Endothelial cell of umbilical vein (primary cell): ENCODE results near the gene PLCH1.

Source experiments
- EZH2 ChIP-seq: IDR thresholded peaks from 2 replicates; pipeline ENCODE4 v1.6.1; 2012; ENCODE audit warnings: borderline replicate concordance, low read depth, mild to moderate bottlenecking, moderate library complexity, low read length, inconsistent platforms; ENCODE audit not compliant: severe bottlenecking
- GATA2 ChIP-seq: IDR thresholded peaks from 2 replicates; pipeline ENCODE4 v1.7.0; 2011; ENCODE audit warnings: low read depth, mild to moderate bottlenecking, moderate library complexity, mixed read lengths, low read length; ENCODE audit not compliant: insufficient read length, insufficient read depth
- JUN ChIP-seq: IDR thresholded peaks from 2 replicates; pipeline ENCODE4 v1.6.1; 2011; ENCODE audit warnings: borderline replicate concordance, low read depth; ENCODE audit not compliant: insufficient read length, insufficient read depth
- MYC ChIP-seq: IDR thresholded peaks from one replicate; pipeline ENCODE4 v1.6.1; 2011; ENCODE audit warnings: mild to moderate bottlenecking, low read depth, low read length
- POLR2A ChIP-seq: IDR thresholded peaks from 2 replicates; pipeline ENCODE4 v1.6.1; 2012; ENCODE audit warnings: low read depth, mild to moderate bottlenecking, control low read depth, low read length
- POLR2AphosphoS5 ChIP-seq: IDR thresholded peaks from 2 replicates; pipeline ENCODE4 v1.6.1; 2012; ENCODE audit warnings: low read depth, mild to moderate bottlenecking, control low read depth, low read length, moderate library complexity; ENCODE audit not compliant: insufficient read depth
- TF ChIP-seq, protein P1 (sequence below), 2 donors: IDR thresholded peaks; 1 replicate in 1 of 2; 2 replicates in 1 of 2; pipeline ENCODE4 v1.5.1; 2011; ENCODE audit warnings: low read length in 2 of 2, mild to moderate bottlenecking in 2 of 2, moderate library complexity in 2 of 2, control low read depth in 1 of 2, inconsistent platforms in 1 of 2, low read depth in 1 of 2; ENCODE audit not compliant: insufficient read depth in 1 of 2; ENCODE audit errors: extremely low read depth in 1 of 2
- TF ChIP-seq, protein P2 (sequence below): IDR thresholded peaks from 2 replicates; pipeline ENCODE4 v1.6.1; 2011; ENCODE audit not compliant: insufficient read depth, insufficient read length

DNA sequence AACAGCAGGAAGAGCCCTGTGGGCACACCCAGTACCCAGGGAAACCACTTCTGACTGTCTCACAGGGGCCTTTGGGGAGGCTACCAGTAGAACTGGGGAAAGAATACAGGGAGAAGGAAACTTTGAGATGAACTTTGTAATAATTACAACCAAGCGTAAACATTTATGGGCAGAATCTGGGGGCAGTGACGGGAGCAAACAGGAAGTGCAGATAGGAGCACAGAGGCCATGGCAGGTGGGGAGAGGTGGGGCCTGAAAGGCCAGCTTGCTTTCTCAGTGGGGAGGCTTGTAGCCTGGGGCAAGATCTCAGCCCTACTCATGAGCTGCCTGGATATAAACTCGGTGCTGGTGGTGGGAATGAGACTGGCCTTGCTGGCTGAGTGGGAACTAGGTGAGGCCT, 209.8 kb downstream of the PLCH1 start:
- TF ChIP-seq POLR2A (no peak), POLR2AphosphoS5 (no peak), EZH2 (no peak), GATA2 (no peak), JUN (no peak), MYC (no peak)
- TF ChIP-seq, protein P1, sequence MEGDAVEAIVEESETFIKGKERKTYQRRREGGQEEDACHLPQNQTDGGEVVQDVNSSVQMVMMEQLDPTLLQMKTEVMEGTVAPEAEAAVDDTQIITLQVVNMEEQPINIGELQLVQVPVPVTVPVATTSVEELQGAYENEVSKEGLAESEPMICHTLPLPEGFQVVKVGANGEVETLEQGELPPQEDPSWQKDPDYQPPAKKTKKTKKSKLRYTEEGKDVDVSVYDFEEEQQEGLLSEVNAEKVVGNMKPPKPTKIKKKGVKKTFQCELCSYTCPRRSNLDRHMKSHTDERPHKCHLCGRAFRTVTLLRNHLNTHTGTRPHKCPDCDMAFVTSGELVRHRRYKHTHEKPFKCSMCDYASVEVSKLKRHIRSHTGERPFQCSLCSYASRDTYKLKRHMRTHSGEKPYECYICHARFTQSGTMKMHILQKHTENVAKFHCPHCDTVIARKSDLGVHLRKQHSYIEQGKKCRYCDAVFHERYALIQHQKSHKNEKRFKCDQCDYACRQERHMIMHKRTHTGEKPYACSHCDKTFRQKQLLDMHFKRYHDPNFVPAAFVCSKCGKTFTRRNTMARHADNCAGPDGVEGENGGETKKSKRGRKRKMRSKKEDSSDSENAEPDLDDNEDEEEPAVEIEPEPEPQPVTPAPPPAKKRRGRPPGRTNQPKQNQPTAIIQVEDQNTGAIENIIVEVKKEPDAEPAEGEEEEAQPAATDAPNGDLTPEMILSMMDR (IDR thresholded peaks at IDR 0.05; ENCODE audit: extremely low read depth in 1 of 2, insufficient read depth in 1 of 2, low read depth in 1 of 2, low read length in 2 of 2) = no peak
- TF ChIP-seq, protein P2, sequence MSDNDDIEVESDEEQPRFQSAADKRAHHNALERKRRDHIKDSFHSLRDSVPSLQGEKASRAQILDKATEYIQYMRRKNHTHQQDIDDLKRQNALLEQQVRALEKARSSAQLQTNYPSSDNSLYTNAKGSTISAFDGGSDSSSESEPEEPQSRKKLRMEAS = no peak
